ENCODE measurements around the gene ARPC2. TPM values are rescaled to one million over a fixed set of nuclear protein-coding genes. Genes with fewer than 3 reads are reported as not detected.

The ARPC2 gene
- total and polyA plus RNA-seq, 10 donors, result 262 to 554 (median 374) TPM

DNA sequence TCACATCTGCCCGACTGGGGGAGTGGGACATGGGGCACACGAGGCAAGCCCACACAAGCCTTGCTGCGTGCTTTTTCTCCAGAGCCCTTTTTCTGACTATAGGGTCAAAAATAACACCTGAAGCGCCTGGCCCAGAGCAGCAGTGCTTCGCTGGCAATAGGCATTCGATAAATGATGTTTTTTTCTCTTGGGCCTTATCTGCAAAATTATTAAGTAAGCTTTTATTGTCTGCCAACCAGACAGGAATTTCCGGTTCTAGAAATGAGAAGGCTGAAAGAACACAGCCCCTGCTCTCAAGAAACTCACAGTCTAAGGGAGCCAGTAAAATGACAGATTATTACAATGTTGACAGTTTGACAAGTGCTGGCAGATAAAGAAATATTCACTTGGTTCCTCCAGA lies 78.0 kb downstream of the ARPC2 start:
- WGBS, 5 donors, result 74 to 84% (median 79%) methylated on average over 7 of the region's 7 CpGs
- Histone ChIP-seq H3K4me1 (peaks cover 21 to 51% (median 38%) of the 10 kb centered on the region in 6 donors), H3K27me3 (replicated peaks in 1 of 7) (no peaks in the 10 kb centered on the region), H3K27ac (peak overlapping the region in 2 of 8 donors; percentile 10 to 96), H3K36me3 (no peaks in the 10 kb centered on the region), H3K9me3 (no peaks in the 10 kb centered on the region), H3K4me3 (no peak overlapping the region)
- no peak for TF ChIP-seq POLR2A (IDR thresholded peaks at IDR 0.05)
- no peak for DNase-seq
- intact Hi-C loops (cut with DNase I; ENCODE audit: low total_unique reads), result loop anchor here (10.0 kb wide), 1 partner anchor 100 kb away; the partner anchor contains the start of gene CTDSP1

- H3K27ac ChIP-seq, result no peak overlapping the region
- intact Hi-C loops (cut with DNase I; ENCODE audit: low total_unique reads), result loop anchor here (10.0 kb wide), 1 partner anchor 99 kb away; the partner anchor contains the start of gene CTDSP1
- no peak overlapping the region for H3K4me3 ChIP-seq
- no peaks in the 10 kb centered on the region for H3K27me3 ChIP-seq (replicated peaks in 1 of 7)
- H3K36me3 ChIP-seq, result no peaks in the 10 kb centered on the region
- peaks cover 10 to 44% (median 29%) of the 10 kb centered on the region in 6 donors for H3K4me1 ChIP-seq
- WGBS, 5 donors, result 84 to 90% (median 87%) methylated on average over 1 of the region's 1 CpG
- no peaks in the 10 kb centered on the region for H3K9me3 ChIP-seq
- DNase-seq, result no peak
- TF ChIP-seq POLR2AphosphoS5 (IDR thresholded peaks at IDR 0.05) (no peak), CTCF (IDR thresholded peaks at IDR 0.05 in 8 of 11, conservative IDR thresholded peaks at IDR 0.05 in 3 of 11) (no peak), POLR2A (IDR thresholded peaks at IDR 0.05) (no peak)
Measured at GRCh38 chr2:218296200-218296599, 79.2 kb downstream of the ARPC2 start.

DNA sequence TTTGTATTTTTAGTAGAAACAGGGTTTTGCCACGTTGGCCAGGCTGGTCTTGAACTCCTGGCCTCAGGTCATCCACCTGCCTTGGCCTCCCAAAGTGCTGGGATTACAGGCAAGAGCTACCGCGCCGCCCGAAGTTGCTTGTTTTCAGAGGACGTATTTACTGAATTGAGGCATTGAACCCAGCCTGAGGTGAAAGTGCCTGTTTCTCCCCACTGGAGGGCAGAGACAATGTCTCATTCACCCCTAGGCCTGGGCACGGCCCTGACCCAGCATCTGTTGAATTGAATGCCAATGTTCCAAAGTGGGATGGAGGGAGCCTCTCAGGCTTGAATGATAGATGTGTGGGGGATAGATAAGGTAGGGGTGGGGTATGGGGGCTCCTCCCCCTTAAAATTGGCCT lies 79.9 kb downstream of the ARPC2 start:
- Histone ChIP-seq H3K4me1 (peaks cover 7 to 43% (median 27%) of the 10 kb centered on the region in 6 donors), H3K27me3 (replicated peaks in 1 of 7) (no peaks in the 10 kb centered on the region), H3K4me3 (no peak overlapping the region), H3K27ac (no peak overlapping the region), H3K9me3 (no peaks in the 10 kb centered on the region), H3K36me3 (no peaks in the 10 kb centered on the region)
- DNase-seq, result no peak
- intact Hi-C loops (cut with DNase I; ENCODE audit: low total_unique reads), result loop anchor here (10.0 kb wide), 1 partner anchor 98 kb away; the partner anchor contains the start of gene CTDSP1
- TF ChIP-seq POLR2AphosphoS5 (IDR thresholded peaks at IDR 0.05) (no peak), CTCF (IDR thresholded peaks at IDR 0.05 in 8 of 11, conservative IDR thresholded peaks at IDR 0.05 in 3 of 11) (no peak), POLR2A (IDR thresholded peaks at IDR 0.05) (no peak)
- WGBS, 5 donors, result 78 to 93% (median 90%) methylated on average over 7 of the region's 7 CpGs

GRCh38 chr2:218298314-218298875 lies 81.4 kb downstream of the ARPC2 start:
- Histone ChIP-seq H3K4me1 (peaks cover 0 to 30% (median 18%) of the 10 kb centered on the region in 6 donors), H3K9me3 (no peaks in the 10 kb centered on the region), H3K27ac (no peak overlapping the region), H3K4me3 (no peak overlapping the region), H3K27me3 (replicated peaks in 1 of 7) (no peaks in the 10 kb centered on the region), H3K36me3 (no peaks in the 10 kb centered on the region)
- DNase-seq, result no peak
- intact Hi-C loops (cut with DNase I; ENCODE audit: low total_unique reads), result loop anchor here (10.0 kb wide), 1 partner anchor 96 kb away; the partner anchor contains the start of gene CTDSP1
- TF ChIP-seq POLR2A (IDR thresholded peaks at IDR 0.05) (no peak), CTCF (IDR thresholded peaks at IDR 0.05 in 8 of 11, conservative IDR thresholded peaks at IDR 0.05 in 3 of 11) (no peak), POLR2AphosphoS5 (IDR thresholded peaks at IDR 0.05) (no peak)
- 80 to 91% (median 87%) methylated on average over 6 of the region's 6 CpGs for WGBS, 5 donors
